A673 (cell line): ENCODE data around the gene GRAMD1B.

Experiments used
- EZH2 ChIP-seq: fragments of 200-600 bp; sonication (generic); IDR thresholded peaks from 2 replicates; pipeline ENCODE4 v1.6.1; 2017; ENCODE audit warnings: borderline replicate concordance, low read depth, mild to moderate bottlenecking, mixed read lengths, antibody characterized with exemption, low read length; ENCODE audit not compliant: poor library complexity, severe bottlenecking
- TF ChIP-seq, protein P1 (sequence below): fragments of 300-800, 200-600 bp; sonication (generic); conservative IDR thresholded peaks from 2 replicates; pipeline ENCODE4 v1.5.1; 2017; ENCODE audit warnings: low read depth, mild to moderate bottlenecking, antibody characterized with exemption, low read length, moderate library complexity, mixed read lengths

DNA sequence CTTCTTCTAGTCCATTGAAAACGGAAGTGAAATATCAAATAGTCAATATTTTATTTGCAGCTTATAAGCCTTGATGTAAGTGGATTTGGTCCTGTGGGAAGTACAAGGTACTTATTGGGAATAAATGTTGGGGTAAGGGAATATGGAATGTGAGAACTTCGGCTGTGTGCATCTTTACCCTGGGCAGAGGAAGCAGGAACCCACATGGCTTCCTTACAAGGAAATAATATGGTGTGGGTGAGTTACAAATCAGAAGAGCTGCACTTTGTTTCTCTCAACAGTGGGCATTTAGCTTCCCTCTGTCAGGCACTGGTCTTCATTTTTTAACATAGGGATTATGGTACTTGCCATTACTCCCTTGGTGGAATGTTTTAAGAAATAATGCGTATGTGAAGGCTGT lies 146.4 kb downstream of the GRAMD1B start:
- TF ChIP-seq, protein P1, sequence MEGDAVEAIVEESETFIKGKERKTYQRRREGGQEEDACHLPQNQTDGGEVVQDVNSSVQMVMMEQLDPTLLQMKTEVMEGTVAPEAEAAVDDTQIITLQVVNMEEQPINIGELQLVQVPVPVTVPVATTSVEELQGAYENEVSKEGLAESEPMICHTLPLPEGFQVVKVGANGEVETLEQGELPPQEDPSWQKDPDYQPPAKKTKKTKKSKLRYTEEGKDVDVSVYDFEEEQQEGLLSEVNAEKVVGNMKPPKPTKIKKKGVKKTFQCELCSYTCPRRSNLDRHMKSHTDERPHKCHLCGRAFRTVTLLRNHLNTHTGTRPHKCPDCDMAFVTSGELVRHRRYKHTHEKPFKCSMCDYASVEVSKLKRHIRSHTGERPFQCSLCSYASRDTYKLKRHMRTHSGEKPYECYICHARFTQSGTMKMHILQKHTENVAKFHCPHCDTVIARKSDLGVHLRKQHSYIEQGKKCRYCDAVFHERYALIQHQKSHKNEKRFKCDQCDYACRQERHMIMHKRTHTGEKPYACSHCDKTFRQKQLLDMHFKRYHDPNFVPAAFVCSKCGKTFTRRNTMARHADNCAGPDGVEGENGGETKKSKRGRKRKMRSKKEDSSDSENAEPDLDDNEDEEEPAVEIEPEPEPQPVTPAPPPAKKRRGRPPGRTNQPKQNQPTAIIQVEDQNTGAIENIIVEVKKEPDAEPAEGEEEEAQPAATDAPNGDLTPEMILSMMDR = no peak
- TF ChIP-seq EZH2 = no peak
